HCT116 (cell line): Measurements from ENCODE around the gene TMEM59L.

Experiments used
- ATF3 ChIP-seq: IDR thresholded peaks from 2 replicates; pipeline ENCODE4 v1.6.1; 2012
- CEBPB ChIP-seq: IDR thresholded peaks from 2 replicates; pipeline ENCODE4 v1.6.1; 2012; ENCODE audit warnings: low read depth
- CTCF ChIP-seq, 3 experiments: fragments of 200-600 bp in 1 of 3; sonication (generic) in 1 of 3; IDR thresholded peaks in 2 of 3; conservative IDR thresholded peaks in 1 of 3; 2 replicates each; pipeline ENCODE4 v1.5.1; 2012 to 2017; ENCODE audit warnings: low read depth in 2 of 3, low read length in 2 of 3, antibody characterized with exemption in 1 of 3, borderline replicate concordance in 1 of 3, control low read depth in 1 of 3, mild to moderate bottlenecking in 1 of 3, mixed read lengths in 1 of 3, mixed run types in 1 of 3, moderate library complexity in 1 of 3; ENCODE audit not compliant: insufficient read depth in 1 of 3
- ELF1 ChIP-seq: IDR thresholded peaks from 2 replicates; pipeline ENCODE4 v1.6.1; 2012; ENCODE audit warnings: low read depth, borderline replicate concordance
- EZH2 ChIP-seq: fragments of 200-600 bp; sonication (generic); IDR thresholded peaks from 2 replicates; pipeline ENCODE4 v1.6.1; 2017; ENCODE audit warnings: antibody characterized with exemption, mixed run types
- EZH2phosphoT487 ChIP-seq: fragments of 200-600 bp; IDR thresholded peaks from 2 replicates; pipeline ENCODE4 v1.6.1; 2018; ENCODE audit warnings: antibody characterized with exemption, borderline replicate concordance
- JUND ChIP-seq: IDR thresholded peaks from 2 replicates; pipeline ENCODE4 v1.6.1; 2012
- MAX ChIP-seq: IDR thresholded peaks from 2 replicates; pipeline ENCODE4 v1.6.1; 2012
- POLR2A ChIP-seq: IDR thresholded peaks from 2 replicates; pipeline ENCODE4 v1.7.0; 2011; ENCODE audit warnings: borderline replicate concordance; ENCODE audit not compliant: insufficient read depth, insufficient read length; ENCODE audit errors: extremely low read depth
- POLR2AphosphoS5 ChIP-seq: IDR thresholded peaks from 2 replicates; pipeline ENCODE4 v1.6.1; 2011; ENCODE audit warnings: mild to moderate bottlenecking, low read depth, low read length, moderate library complexity
- REST ChIP-seq: IDR thresholded peaks from 2 replicates; pipeline ENCODE4 v1.6.1; 2012; ENCODE audit warnings: low read depth
- SP1 ChIP-seq: IDR thresholded peaks from 2 replicates; pipeline ENCODE4 v1.6.1; 2012; ENCODE audit warnings: low read depth
- ZBTB33 ChIP-seq: IDR thresholded peaks from 2 replicates; pipeline ENCODE4 v1.6.1; 2011; ENCODE audit warnings: mild to moderate bottlenecking, low read length, moderate library complexity; ENCODE audit not compliant: insufficient replicate concordance; ENCODE audit errors: extremely low read depth
- ZNF274 ChIP-seq: fragments of 200-500 bp; sonication (Bioruptor generic); IDR thresholded peaks from 2 replicates; pipeline ENCODE4 v1.6.1; 2014; ENCODE audit warnings: mild to moderate bottlenecking, low read depth, low read length, inconsistent platforms

GRCh38 chr19:18606281-18607225 lies 6.1 kb upstream of the TMEM59L start, which contains the start of gene CRLF1:
- TF ChIP-seq POLR2A (no peak), CTCF (IDR thresholded peaks at IDR 0.05 in 2 of 3, conservative IDR thresholded peaks at IDR 0.05 in 1 of 3; ENCODE audit: borderline replicate concordance in 1 of 3, insufficient read depth in 1 of 3, low read depth in 2 of 3, low read length in 2 of 3) (no peak), EZH2 (no peak), ATF3 (no peak), POLR2AphosphoS5 (no peak), EZH2phosphoT487 (no peak), SP1 (no peak), JUND (no peak), MAX (no peak), ELF1 (no peak), ZBTB33 (no peak), ZNF274 (no peak), CEBPB (no peak), REST (no peak)
